HG03457 (cell line): ENCODE data around the gene CYB5R3.
"Not testable (repeated sequence)": the region's sequence is repeated elsewhere in the genome, so short reads cannot be mapped to it uniquely, and the experiment has no call there.

ENCODE experiments used
- ATAC-seq: cut with Tn5 transposase; IDR thresholded peaks from one replicate; pipeline ENCODE4 v1.9.1; 2021; ENCODE audit warnings: moderate number of reproducible peaks; ENCODE audit not compliant: unreplicated experiment

CYB5R3 gene

GRCh38 chr22:42679691-42680090 lies 30.5 kb upstream of the CYB5R3 start:
- ATAC-seq, result no peak

DNA sequence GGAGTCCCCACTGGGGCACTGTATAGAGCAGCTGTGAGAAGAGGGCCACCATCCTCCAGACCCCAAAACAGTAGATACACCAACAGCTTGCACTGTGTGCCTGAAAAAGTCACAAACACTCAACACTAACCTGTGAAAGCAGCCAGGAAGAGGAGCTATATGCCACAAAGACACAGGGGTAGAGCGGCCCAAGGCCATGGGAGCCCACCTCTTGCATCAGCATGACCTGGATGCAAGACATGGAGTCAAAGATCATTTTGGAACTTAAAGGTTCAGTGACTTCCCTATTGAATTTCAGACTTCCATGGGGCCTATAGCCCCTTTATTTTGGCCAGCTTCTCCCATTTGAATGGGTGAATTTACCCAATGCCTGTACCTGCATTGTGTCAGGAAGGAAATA lies 29.7 kb upstream of the CYB5R3 start:
- no peak for ATAC-seq

GRCh38 chr22:42677936-42678335 lies 28.7 kb upstream of the CYB5R3 start:
- ATAC-seq, result not testable (repeated sequence)

GRCh38 chr22:42676059-42676607 lies 26.9 kb upstream of the CYB5R3 start:
- no peak for ATAC-seq

DNA sequence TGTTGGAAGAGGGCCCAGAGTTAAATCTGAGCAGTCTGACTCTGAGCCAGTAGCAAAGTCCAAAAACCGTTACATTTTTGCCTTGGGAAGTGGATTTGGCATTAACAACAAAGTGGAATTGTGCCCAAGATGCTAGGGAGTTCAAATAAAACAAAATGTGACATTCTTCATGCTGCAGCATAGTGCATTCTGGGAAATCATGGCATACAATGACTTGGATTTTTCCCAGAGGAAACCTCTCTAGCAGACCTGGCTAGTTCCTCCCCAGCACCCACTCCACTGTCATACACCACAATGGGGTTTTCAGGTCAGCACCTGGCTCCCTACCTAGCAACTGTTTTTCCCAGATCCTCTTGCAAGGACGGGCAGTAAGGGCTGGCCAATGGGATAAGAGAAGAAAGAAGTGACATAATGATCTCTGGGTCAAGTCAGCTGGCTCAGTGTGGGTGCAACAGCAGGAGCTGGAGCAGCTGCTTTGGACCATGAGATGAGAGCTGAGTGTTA lies 24.8 kb upstream of the CYB5R3 start:
- ATAC-seq, result no peak

DNA sequence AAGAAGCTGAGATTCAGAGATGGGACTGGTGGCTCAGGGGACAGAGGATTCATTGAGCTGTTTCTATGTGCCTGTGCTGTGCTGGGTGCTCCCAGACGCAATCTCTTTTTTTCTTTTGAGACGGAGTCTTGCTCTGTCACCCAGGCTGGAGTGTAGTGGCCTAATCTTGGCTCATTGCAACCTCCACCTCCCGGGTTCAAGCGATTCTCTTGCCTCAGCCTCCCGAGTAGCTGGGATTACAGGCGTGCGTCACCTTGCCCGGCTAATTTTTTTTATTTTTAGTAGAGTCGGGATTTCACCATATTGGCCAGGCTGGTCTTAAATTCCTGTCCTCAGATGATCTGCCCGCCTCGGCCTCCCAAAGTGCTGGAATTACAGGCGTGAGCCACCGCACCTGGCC lies 23.9 kb upstream of the CYB5R3 start:
- not testable (repeated sequence) for ATAC-seq

GRCh38 chr22:42670921-42671709 lies 21.9 kb upstream of the CYB5R3 start:
- no peak for ATAC-seq

GRCh38 chr22:42670046-42670445 lies 20.9 kb upstream of the CYB5R3 start:
- no peak for ATAC-seq

DNA sequence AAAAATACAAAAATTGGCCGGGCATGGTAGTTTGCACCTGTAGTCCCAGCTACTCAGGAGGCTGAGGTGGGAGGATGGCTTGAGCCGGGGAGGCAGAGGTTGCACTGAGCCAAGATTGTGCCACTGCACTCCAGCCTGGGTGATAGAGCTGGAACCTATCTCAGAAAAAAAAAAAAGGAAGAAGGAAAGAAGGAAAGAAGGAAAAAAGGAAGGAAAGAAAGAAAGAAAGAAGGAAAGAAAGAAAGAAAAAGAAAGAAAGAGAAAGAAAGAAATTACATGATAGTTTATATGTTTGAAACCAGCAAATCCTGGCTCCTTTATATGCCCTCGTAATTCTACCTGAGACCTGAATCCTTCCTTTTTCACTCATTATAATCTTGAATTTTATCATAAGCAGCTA lies 17.2 kb upstream of the CYB5R3 start:
- ATAC-seq, result not testable (repeated sequence)

- no peak for ATAC-seq
Observed at GRCh38 chr22:42664976-42665831, 16.0 kb upstream of the CYB5R3 start.

DNA sequence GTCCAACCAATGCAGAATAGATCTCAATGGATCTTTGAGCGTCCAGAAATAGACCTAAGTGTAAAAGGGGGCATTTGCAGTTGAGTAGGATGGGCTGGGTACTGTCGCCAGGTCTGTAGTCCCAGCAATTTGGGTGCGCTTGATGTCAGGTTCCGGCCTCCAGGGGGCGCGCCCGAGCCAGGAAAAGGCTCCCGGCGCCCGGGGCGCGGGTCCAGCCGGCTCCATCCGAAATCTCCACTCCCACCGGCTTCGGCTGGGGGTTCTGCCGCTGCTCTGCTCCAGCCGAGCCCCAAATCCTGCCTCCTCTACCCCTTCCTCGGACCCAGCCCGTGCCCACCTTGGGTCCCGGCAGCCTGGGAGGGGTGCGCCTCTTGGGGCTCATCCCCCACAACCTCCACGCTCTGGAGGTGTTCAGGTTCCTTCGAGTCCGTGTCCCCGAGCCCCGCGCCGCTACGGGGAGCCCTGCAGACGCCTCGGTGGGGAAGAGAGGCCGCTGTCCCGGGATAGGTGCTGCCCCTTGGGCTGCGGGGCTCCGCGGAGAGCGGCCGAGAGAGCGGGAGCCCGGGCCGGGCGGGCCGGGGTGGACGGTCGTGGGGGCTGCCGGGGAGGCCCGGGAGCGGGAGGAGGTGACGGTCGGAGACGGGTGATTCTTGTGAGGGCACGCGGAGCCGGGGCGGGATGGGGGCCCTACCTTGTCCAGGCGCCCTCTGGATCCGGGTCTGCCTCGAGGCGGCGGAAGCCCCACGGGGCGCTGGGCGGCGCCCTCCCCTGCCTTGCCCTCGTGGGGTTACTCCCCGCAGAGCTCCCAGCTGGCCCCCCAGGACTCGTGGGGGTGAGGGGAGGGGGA lies 13.0 kb upstream of the CYB5R3 start:
- no peak for ATAC-seq

DNA sequence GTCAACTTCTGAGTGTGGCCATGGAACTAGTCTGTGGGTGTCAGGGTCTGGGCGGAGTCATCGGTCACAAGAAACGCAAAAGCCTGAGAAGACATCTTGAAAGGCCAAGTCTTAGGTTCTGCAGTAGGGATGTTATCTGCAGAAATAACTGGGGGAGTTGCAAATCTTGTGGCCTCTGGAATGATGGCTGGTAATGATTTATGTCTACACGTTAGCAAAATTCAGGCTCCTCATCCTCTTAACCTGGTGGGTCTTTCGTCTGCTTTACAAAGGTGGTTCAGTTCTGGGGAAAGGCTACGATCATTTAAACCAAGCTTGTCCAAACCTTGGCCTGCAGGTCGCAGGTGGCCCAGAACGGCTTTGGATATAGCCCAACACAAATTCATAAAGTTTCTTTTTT lies 7.4 kb upstream of the CYB5R3 start:
- no peak for ATAC-seq

DNA sequence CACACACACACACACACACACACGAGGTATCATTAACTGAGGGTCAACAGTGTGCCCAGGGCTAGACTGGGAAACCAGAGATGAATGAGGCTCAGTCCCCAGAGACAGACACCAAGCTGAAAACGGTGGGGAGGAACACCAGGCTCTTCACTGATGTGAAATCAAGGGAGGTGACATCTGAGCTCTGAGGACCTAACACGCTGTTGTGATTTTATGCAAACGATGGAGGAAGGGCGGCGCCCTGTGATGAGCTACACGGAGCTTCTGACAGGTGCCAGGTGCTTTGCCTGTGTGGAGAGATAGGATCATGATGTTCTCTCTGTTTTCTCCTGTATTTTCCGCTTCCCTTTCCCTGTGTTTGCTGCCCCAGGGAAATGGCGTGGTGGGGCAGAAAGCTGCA lies 6.5 kb upstream of the CYB5R3 start:
- no peak for ATAC-seq

DNA sequence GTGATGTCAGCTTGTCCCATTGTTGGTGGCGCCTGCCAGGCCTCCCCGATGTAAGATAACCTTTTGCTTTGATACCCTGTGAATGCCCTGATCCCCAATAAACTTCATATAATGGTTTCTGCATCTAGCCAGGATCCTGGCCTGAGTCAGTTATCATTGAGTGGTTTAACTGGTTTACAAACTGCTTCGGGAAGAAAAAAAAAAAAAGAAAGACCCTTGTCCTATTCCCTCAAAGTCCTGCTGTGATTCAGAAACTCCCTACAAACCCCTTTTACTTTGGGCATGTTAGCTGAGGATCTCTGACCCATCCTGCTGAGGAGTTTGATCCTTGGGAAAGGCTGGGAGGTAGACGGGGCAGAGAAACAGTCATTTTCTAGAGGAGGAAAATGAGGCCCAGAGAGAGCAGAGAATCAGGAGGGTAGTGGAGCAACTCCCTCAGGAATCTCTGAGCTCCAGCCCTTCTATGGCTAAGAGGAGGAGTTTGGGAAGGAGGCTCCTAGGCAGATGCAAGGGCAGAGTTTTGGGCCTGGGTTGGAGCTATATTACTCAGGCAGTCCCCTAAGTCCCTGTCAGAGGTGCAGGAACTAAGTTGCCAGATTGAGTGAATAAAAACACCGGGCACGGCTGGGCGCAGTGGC lies 5.4 kb upstream of the CYB5R3 start:
- no peak for ATAC-seq

- no peak for ATAC-seq
Observed at GRCh38 chr22:42653999-42654398, 4.8 kb upstream of the CYB5R3 start.

DNA sequence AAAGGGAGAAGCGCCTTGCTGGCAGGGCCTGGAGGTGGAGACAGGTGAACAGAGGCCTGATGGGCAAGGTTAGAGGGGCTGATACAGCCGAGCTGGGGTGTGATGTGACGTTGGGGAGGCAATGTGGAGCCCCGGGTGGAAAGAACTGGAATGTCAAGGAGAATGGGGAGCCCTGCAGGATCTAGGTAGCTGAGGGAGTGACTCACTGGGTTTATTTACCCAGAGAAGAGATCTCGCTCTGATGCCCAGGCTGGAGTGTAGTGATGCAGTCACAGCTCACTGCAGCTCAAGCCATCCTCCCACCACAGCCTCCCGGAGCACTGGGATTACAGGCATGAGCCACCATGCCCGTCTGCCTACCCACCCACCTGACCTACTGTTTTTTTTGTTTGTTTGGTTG lies 1.9 kb upstream of the CYB5R3 start:
- no peak for ATAC-seq

DNA sequence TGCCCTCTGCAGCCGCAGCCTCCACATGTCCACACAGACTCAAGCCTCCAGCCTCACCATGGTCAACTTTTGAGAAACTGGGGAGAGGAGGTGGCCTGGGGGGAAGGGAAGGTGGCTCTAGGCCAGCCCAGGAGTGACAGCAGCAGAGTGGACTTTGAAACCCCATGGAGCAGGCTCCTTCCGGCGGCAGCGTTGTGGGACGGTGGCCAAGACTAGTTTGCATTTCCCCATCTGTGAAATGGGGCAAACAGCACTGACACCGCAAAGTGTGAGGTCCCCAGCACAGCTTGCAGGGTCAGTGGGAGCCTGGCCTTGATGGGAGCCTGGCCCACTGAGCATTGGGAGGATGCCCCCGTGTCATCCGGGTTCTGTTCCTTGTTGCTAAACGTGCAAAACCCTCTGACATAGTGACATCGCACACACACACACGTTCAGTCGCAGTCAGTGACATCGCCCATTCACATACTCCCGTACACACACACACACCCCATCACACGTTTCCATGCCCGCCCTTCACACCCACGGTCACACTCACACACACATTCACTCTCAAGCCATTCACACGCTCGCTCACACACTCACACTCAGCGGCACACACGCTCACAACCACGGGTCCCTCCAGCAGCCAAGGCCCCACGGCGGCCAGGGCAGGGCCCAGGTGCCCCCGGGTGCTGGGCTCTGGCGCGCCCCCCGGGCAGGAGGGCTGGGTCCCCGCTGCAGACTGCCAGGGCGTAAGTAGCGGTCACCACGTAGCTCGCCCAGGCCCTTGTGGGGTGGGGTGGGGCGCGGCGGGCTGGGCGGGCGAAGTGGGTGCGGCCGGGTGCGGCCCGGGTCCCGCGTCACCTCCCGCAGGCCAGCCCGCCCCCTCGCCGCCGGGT lies 585 bp downstream of the CYB5R3 start:
- peak; percentile 16 for ATAC-seq

GRCh38 chr22:42648017-42648367 lies 1.2 kb downstream of the CYB5R3 start:
- no peak for ATAC-seq
